ENCODE results near the gene NR2F1-AS1. TPM values are rescaled to one million over a fixed set of nuclear protein-coding genes. Genes with fewer than 3 reads are reported as not detected.

NR2F1-AS1 gene
- total RNA-seq: not detected

- peak within 1 kb of the TSS; percentile 69 for H3K4me3 Mint-ChIP-seq
- POLR2A ChIA-PET: no interaction called here
- peak within 1 kb of the TSS; percentile 23 for H3K27ac Mint-ChIP-seq
Measured at GRCh38 chr5:93580927-93581445, at the start of gene NR2F1-AS1. TSS of gene NR2F1-AS1 (minus strand) at chr5:93581219.

GRCh38 chr5:93626801-93627200 is 45.8 kb upstream of the NR2F1-AS1 start:
- no peaks in the 10 kb centered on the region for H3K36me3 Mint-ChIP-seq (ENCODE audit: low read depth)
- no peak overlapping the region for H3K4me3 Mint-ChIP-seq
- no peak overlapping the region for H3K27ac Mint-ChIP-seq
- H3K27me3 Mint-ChIP-seq (ENCODE audit: low read depth): peaks cover 29% of the 10 kb centered on the region
- POLR2A ChIA-PET: no interaction called here
- CTCF ChIA-PET: no interaction called here
- DNase-seq: no peak
- H3K4me1 Mint-ChIP-seq (ENCODE audit: low read depth): peaks cover 5% of the 10 kb centered on the region
- no peak for ATAC-seq
- no peaks in the 10 kb centered on the region for H3K9me3 Mint-ChIP-seq (ENCODE audit: insufficient read depth)

More at GRCh38 chr5:93580927-93581445, at the start of gene NR2F1-AS1:
- H3K4me1 Mint-ChIP-seq (ENCODE audit: low read depth): peaks cover 23% of the 10 kb centered on the region
- peaks cover 54% of the 10 kb centered on the region for H3K27me3 Mint-ChIP-seq (ENCODE audit: low read depth)
- CTCF ChIA-PET: interaction anchor here (0.9 to 1.5 kb wide), 2 partner anchors 9 to 221 kb away, joined by 3 to 4 read pairs; no protein-coding TSS in a partner anchor
- H3K36me3 Mint-ChIP-seq (ENCODE audit: low read depth): no peaks in the 10 kb centered on the region
- ATAC-seq (peak; percentile 48), DNase-seq (no peak)
- H3K9me3 Mint-ChIP-seq (ENCODE audit: insufficient read depth): no peaks in the 10 kb centered on the region

DNA sequence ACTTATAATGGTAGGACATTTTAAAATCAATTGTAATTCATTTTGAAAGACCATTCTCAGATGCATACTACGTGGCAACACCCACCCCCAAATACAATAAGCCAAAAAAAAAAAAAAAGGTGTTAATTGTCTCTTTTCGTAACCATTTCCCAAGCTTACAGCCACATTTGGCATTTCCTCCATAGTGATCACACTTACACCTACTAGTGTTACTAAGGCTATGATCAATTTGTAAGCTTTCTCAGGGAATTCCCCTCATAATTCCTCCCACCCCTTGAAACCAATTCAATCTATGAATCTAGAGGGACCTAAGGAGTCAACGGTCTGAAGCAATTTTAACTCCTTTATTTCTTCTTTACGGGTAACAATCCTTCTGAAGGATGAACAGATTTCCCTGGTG is 42.1 kb upstream of the NR2F1-AS1 start:
- peaks cover 18% of the 10 kb centered on the region for H3K4me1 Mint-ChIP-seq (ENCODE audit: low read depth)
- ATAC-seq: no peak
- peaks cover 47% of the 10 kb centered on the region for H3K27me3 Mint-ChIP-seq (ENCODE audit: low read depth)
- H3K4me3 Mint-ChIP-seq: no peak overlapping the region
- ChIA-PET CTCF (interaction anchor here (0.7 to 3.6 kb wide), 2 partner anchors 178 to 235 kb away, joined by 3 to 12 read pairs; no protein-coding TSS in a partner anchor), POLR2A (no interaction called here)
- H3K27ac Mint-ChIP-seq: no peak overlapping the region
- no peak for DNase-seq
- H3K9me3 Mint-ChIP-seq (ENCODE audit: insufficient read depth): no peaks in the 10 kb centered on the region
- peaks cover 2% of the 10 kb centered on the region for H3K36me3 Mint-ChIP-seq (ENCODE audit: low read depth)

DNA sequence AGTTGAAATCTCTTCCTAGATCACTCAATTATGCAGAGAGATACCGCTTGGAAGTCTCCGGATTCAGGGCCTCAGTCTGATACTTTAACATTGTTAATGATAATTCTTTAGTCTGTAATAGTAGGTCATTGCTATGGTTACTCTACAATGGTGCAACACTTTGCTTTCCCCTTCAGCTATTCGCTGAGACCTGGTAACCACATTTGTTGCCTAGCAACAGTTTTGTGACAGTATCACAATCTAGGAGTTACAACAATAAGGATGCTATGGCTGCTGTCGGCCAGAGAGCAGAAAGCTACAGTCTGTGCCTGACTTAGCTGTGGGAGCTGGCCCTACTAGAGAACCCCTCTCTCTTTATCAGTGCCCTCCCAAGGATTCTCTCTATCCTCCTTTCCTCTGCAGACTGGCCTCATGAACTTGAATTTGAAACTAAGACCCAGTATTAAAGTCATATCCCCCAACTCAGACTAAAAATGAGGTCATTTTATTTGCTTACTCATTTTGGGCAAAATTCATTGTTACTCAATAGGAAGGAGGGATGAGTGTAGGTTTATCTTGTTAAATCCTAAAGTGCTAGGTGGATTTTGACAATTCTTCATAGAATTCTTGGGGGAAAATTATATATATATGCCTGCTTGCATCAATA is 41.3 kb upstream of the NR2F1-AS1 start:
- Mint-ChIP-seq H3K36me3 (ENCODE audit: low read depth) (peaks cover 2% of the 10 kb centered on the region), H3K4me3 (no peak overlapping the region), H3K27me3 (ENCODE audit: low read depth) (peaks cover 47% of the 10 kb centered on the region), H3K27ac (no peak overlapping the region), H3K9me3 (ENCODE audit: insufficient read depth) (no peaks in the 10 kb centered on the region), H3K4me1 (ENCODE audit: low read depth) (peaks cover 18% of the 10 kb centered on the region)
- ATAC-seq (peak; percentile 42), DNase-seq (peak; percentile 25)
- ChIA-PET CTCF (interaction anchor here (3.6 to 3.9 kb wide), 2 partner anchors 14 to 178 kb away, joined by 12 to 15 read pairs; no protein-coding TSS in a partner anchor), POLR2A (no interaction called here)

DNA sequence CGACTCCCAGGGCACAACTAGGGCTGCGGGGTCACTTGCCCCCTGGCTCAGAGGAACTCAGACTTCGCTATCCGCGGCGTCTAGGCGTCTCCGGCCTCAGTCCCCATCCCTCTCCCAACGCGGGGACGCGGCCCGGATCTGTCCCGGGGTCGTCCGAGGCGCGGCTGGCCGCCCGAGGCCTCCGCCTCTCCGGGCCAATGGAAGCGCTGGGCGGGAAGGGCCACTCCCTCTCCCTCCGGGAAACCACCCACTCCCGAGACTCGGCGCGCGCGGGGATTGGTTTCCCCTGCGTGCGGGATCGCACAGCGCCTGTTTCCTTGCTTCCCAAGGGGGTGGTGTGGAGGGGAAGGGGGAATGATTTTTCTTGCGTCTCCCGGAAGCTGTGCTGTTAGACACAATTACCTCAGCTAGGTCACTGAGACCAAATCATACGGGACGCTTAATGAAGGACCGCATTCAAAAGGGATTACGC is 40.3 kb upstream of the NR2F1-AS1 start:
- POLR2A ChIA-PET: no interaction called here
- H3K4me3 Mint-ChIP-seq: peak overlapping the region; percentile 31
- H3K9me3 Mint-ChIP-seq (ENCODE audit: insufficient read depth): no peaks in the 10 kb centered on the region
- peaks cover 49% of the 10 kb centered on the region for H3K27me3 Mint-ChIP-seq (ENCODE audit: low read depth)
- peaks cover 2% of the 10 kb centered on the region for H3K36me3 Mint-ChIP-seq (ENCODE audit: low read depth)
- no peak for DNase-seq
- CTCF ChIA-PET: interaction anchor here (1.4 to 3.9 kb wide), 4 partner anchors 9 to 179 kb away, joined by 4 to 15 read pairs (median 9); no protein-coding TSS in a partner anchor
- no peak for ATAC-seq
- H3K4me1 Mint-ChIP-seq (ENCODE audit: low read depth): peaks cover 18% of the 10 kb centered on the region
- no peak overlapping the region for H3K27ac Mint-ChIP-seq

GRCh38 chr5:93620487-93621326 is 39.7 kb upstream of the NR2F1-AS1 start:
- Mint-ChIP-seq H3K27me3 (ENCODE audit: low read depth) (peaks cover 53% of the 10 kb centered on the region), H3K27ac (peak overlapping the region; percentile 68), H3K4me1 (ENCODE audit: low read depth) (peaks cover 18% of the 10 kb centered on the region), H3K4me3 (peak overlapping the region; percentile 84), H3K9me3 (ENCODE audit: insufficient read depth) (no peaks in the 10 kb centered on the region), H3K36me3 (ENCODE audit: low read depth) (peaks cover 2% of the 10 kb centered on the region)
- ChIA-PET CTCF (interaction anchor here (1.4 to 3.9 kb wide), 4 partner anchors 9 to 180 kb away, joined by 4 to 15 read pairs (median 9); no protein-coding TSS in a partner anchor), POLR2A (no interaction called here)
- ATAC-seq (peak; percentile 89), DNase-seq (peak; percentile 66)

GRCh38 chr5:93616538-93617174 is 35.6 kb upstream of the NR2F1-AS1 start:
- DNase-seq (no peak), ATAC-seq (no peak)
- no peak overlapping the region for H3K27ac Mint-ChIP-seq
- peaks cover 53% of the 10 kb centered on the region for H3K27me3 Mint-ChIP-seq (ENCODE audit: low read depth)
- H3K4me1 Mint-ChIP-seq (ENCODE audit: low read depth): peaks cover 16% of the 10 kb centered on the region
- POLR2A ChIA-PET: no interaction called here
- peaks cover 2% of the 10 kb centered on the region for H3K36me3 Mint-ChIP-seq (ENCODE audit: low read depth)
- no peaks in the 10 kb centered on the region for H3K9me3 Mint-ChIP-seq (ENCODE audit: insufficient read depth)
- CTCF ChIA-PET: no interaction called here
- no peak overlapping the region for H3K4me3 Mint-ChIP-seq

GRCh38 chr5:93612855-93613243 is 31.8 kb upstream of the NR2F1-AS1 start:
- Mint-ChIP-seq H3K27me3 (ENCODE audit: low read depth) (peaks cover 63% of the 10 kb centered on the region), H3K9me3 (ENCODE audit: insufficient read depth) (no peaks in the 10 kb centered on the region), H3K4me3 (no peak overlapping the region), H3K4me1 (ENCODE audit: low read depth) (peaks cover 7% of the 10 kb centered on the region), H3K27ac (no peak overlapping the region), H3K36me3 (ENCODE audit: low read depth) (no peaks in the 10 kb centered on the region)
- ATAC-seq (no peak), DNase-seq (no peak)
- ChIA-PET POLR2A (no interaction called here), CTCF (interaction anchor here (1.1 to 1.6 kb wide), 2 partner anchors 10 to 188 kb away, joined by 3 to 5 read pairs; no protein-coding TSS in a partner anchor)

GRCh38 chr5:93611976-93612854 is 31.2 kb upstream of the NR2F1-AS1 start:
- Mint-ChIP-seq H3K9me3 (ENCODE audit: insufficient read depth) (no peaks in the 10 kb centered on the region), H3K36me3 (ENCODE audit: low read depth) (no peaks in the 10 kb centered on the region), H3K4me1 (ENCODE audit: low read depth) (peaks cover 10% of the 10 kb centered on the region), H3K27ac (no peak overlapping the region), H3K4me3 (no peak overlapping the region), H3K27me3 (ENCODE audit: low read depth) (peaks cover 70% of the 10 kb centered on the region)
- DNase-seq (no peak), ATAC-seq (no peak)
- CTCF ChIA-PET: interaction anchor here (0.6 to 1.6 kb wide), 4 partner anchors 9 to 189 kb away, joined by 3 to 5 read pairs (median 3); no protein-coding TSS in a partner anchor
- POLR2A ChIA-PET: no interaction called here

- peaks cover 10% of the 10 kb centered on the region for H3K4me1 Mint-ChIP-seq (ENCODE audit: low read depth)
- H3K4me3 Mint-ChIP-seq: no peak overlapping the region
- POLR2A ChIA-PET: no interaction called here
- no peak for DNase-seq
- no peak overlapping the region for H3K27ac Mint-ChIP-seq
- no peaks in the 10 kb centered on the region for H3K9me3 Mint-ChIP-seq (ENCODE audit: insufficient read depth)
- no peak for ATAC-seq
- CTCF ChIA-PET: interaction anchor here (0.6 to 1.6 kb wide), 3 partner anchors 13 to 190 kb away, joined by 3 to 5 read pairs (median 3); no protein-coding TSS in a partner anchor
- H3K27me3 Mint-ChIP-seq (ENCODE audit: low read depth): peaks cover 72% of the 10 kb centered on the region
- no peaks in the 10 kb centered on the region for H3K36me3 Mint-ChIP-seq (ENCODE audit: low read depth)
Measured at GRCh38 chr5:93611273-93611975, 30.4 kb upstream of the NR2F1-AS1 start.
